GM19193 (cell line): ENCODE measurements around the gene DNAJA3.

Source experiments
- POLR2A ChIP-seq: IDR thresholded peaks from 4 replicates; pipeline ENCODE4 v1.6.1; 2011; ENCODE audit not compliant: insufficient read depth, insufficient read length; ENCODE audit errors: extremely low read depth

Gene DNAJA3

GRCh38 chr16:4425378-4426020 is at the start of gene DNAJA3:
Gene DNAJA3, plus strand, starts transcription at chr16:4425868. Its CDS starts 14 bp downstream, at chr16:4425882.
- peak; percentile 95 for TF ChIP-seq POLR2A

GRCh38 chr16:4376126-4376892 is 49.4 kb upstream of the DNAJA3 start:
- no peak for TF ChIP-seq POLR2A

- no peak for TF ChIP-seq POLR2A
Observed at GRCh38 chr16:4376893-4377572, 48.6 kb upstream of the DNAJA3 start.

GRCh38 chr16:4377573-4378154 is 48.0 kb upstream of the DNAJA3 start:
- TF ChIP-seq POLR2A, result no peak

- no peak for TF ChIP-seq POLR2A
Observed at GRCh38 chr16:4378161-4378666, 47.5 kb upstream of the DNAJA3 start.

GRCh38 chr16:4378999-4379690 is 46.5 kb upstream of the DNAJA3 start:
- TF ChIP-seq POLR2A, result no peak

GRCh38 chr16:4380119-4381063 is 45.3 kb upstream of the DNAJA3 start:
- TF ChIP-seq POLR2A, result no peak

- TF ChIP-seq POLR2A, result no peak
Observed at GRCh38 chr16:4381072-4381934, 44.4 kb upstream of the DNAJA3 start.

- TF ChIP-seq POLR2A, result no peak
Observed at GRCh38 chr16:4381935-4382794, 43.5 kb upstream of the DNAJA3 start.

GRCh38 chr16:4382795-4383357 is 42.8 kb upstream of the DNAJA3 start:
- no peak for TF ChIP-seq POLR2A
